Activated CD4-positive, alpha-beta T cell treated with anti-CD3 and anti-CD28 coated beads, Interleukin-2, amount 10 ng/mL, durations not matched to agents 7 days and 5 days (primary cell): Measurements from ENCODE around the gene PILRB. TPM values are rescaled to one million over a fixed set of nuclear protein-coding genes. Genes with fewer than 3 reads are reported as not detected.

Experiments
- CTCF ChIA-PET: fragments of 350-600 bp; sonication (Branson Sonifier 250); formaldehyde crosslinking; loops from one replicate; lab custom pipeline; 2021; ENCODE audit warnings: antibody characterized with exemption; lab: Charles Lee
- POLR2A ChIA-PET: fragments of 350-600 bp; sonication (Branson Sonifier 250); formaldehyde crosslinking; loops from one replicate; lab custom pipeline; 2021; ENCODE audit warnings: antibody characterized with exemption; lab: Charles Lee
- DNase-seq: peaks from one replicate; pipeline ENCODE4 v3.0.0-alpha.2; 2020
- H3K27ac Mint-ChIP-seq: one replicate; pipeline ENCODE4 v1.8.0; 2021; ENCODE audit warnings: mild to moderate bottlenecking, moderate library complexity, mixed read lengths
- H3K27me3 Mint-ChIP-seq: one replicate; pipeline ENCODE4 v1.8.0; 2021; ENCODE audit warnings: mixed read lengths
- H3K36me3 Mint-ChIP-seq: one replicate; pipeline ENCODE4 v1.8.0; 2021; ENCODE audit warnings: low read depth, mixed read lengths
- H3K4me1 Mint-ChIP-seq: one replicate; pipeline ENCODE4 v1.8.0; 2021; ENCODE audit warnings: mixed read lengths
- H3K4me3 Mint-ChIP-seq: one replicate; pipeline ENCODE4 v1.8.0; 2021; ENCODE audit warnings: mild to moderate bottlenecking, moderate library complexity, mixed read lengths
- H3K9me3 Mint-ChIP-seq: one replicate; pipeline ENCODE4 v1.8.0; 2021; ENCODE audit warnings: mixed read lengths
- total RNA-seq, 2 experiments: library from RNA; stranded (reverse); gene quantifications; one replicate each; pipeline ENCODE4 v1.2.3, GENCODE V29; 2021

Gene PILRB
- total RNA-seq, 2 experiments from 2014 or later: 50.6 to 56.2 TPM

DNA sequence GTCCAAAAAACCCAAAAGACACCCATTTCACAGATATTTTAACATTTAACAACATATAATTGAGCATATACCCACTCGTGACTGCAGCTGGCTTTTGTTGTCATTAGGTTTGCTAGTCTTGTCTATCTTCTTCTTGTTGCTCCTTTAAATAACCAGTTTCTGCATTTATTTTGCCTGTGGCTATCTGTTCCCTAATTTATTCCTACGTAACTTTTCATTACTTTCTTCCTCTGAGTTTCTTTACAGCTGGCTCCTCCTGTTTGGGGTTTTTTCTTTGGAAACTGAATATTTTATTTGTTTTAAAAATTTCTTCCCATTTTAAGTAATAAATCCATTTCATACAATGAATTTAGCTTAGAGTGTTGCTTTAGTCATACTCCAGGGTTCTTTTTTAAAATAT lies 29.8 kb downstream of the PILRB start:
- H3K4me3 Mint-ChIP-seq: no peak overlapping the region
- no peaks in the 10 kb centered on the region for H3K4me1 Mint-ChIP-seq
- ChIA-PET CTCF (interaction anchor here (1.3 to 1.4 kb wide), 2 partner anchors 20 to 255 kb away, joined by 3 to 4 read pairs; no protein-coding TSS in a partner anchor), POLR2A (no interaction called here)
- no peak for DNase-seq
- H3K9me3 Mint-ChIP-seq: no peaks in the 10 kb centered on the region
- H3K27me3 Mint-ChIP-seq: peaks cover 37% of the 10 kb centered on the region
- no peaks in the 10 kb centered on the region for H3K36me3 Mint-ChIP-seq
- no peak overlapping the region for H3K27ac Mint-ChIP-seq

- Mint-ChIP-seq H3K4me1 (no peaks in the 10 kb centered on the region), H3K27ac (no peak overlapping the region), H3K36me3 (no peaks in the 10 kb centered on the region), H3K4me3 (no peak overlapping the region), H3K9me3 (no peaks in the 10 kb centered on the region), H3K27me3 (peaks cover 40% of the 10 kb centered on the region)
- POLR2A ChIA-PET: no interaction called here
- CTCF ChIA-PET: interaction anchor here (0.6 to 1.4 kb wide), 2 partner anchors 23 to 56 kb away, joined by 3 read pairs; no protein-coding TSS in a partner anchor
- no peak for DNase-seq
These were observed 31.6 kb downstream of the PILRB start for GRCh38 chr7:100389437-100390088.

DNA sequence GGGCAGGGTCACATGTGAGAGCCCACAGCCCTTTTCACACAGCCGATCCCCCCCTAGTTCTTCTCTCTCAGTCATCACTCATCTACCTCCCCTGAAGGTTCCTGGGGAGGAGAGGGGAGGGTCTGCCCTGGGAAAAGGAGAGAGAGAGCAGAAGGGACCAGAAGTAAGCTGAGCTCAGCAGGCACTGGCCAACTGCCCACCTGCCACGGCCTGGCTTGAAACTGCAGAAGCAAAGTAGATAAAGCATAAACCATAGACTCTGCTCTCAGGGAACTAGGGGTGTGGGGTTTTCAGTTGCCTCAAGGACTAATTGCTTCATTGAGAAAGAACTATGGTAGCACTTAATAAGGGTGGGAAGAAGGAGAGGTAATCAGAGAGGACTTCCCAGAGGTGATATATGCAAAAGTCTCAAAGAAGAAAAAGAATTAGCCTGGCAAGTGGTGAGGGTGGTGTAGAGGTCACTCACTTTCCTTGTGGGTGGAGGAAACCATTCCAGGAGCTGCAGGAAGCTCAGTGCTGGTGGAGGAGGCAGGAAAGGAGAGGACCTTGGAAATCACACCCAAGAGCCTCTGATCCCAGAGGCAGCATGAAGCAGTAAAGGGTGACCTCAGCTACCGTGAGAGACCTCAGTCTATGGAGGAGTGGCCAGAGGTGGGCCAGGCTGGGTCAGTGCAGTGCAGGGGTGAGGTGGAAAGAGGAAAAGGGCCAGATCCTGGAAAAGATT lies 32.5 kb downstream of the PILRB start:
- POLR2A ChIA-PET: no interaction called here
- Mint-ChIP-seq H3K27ac (no peak overlapping the region), H3K4me1 (peaks cover under 1% of the 10 kb centered on the region)

DNA sequence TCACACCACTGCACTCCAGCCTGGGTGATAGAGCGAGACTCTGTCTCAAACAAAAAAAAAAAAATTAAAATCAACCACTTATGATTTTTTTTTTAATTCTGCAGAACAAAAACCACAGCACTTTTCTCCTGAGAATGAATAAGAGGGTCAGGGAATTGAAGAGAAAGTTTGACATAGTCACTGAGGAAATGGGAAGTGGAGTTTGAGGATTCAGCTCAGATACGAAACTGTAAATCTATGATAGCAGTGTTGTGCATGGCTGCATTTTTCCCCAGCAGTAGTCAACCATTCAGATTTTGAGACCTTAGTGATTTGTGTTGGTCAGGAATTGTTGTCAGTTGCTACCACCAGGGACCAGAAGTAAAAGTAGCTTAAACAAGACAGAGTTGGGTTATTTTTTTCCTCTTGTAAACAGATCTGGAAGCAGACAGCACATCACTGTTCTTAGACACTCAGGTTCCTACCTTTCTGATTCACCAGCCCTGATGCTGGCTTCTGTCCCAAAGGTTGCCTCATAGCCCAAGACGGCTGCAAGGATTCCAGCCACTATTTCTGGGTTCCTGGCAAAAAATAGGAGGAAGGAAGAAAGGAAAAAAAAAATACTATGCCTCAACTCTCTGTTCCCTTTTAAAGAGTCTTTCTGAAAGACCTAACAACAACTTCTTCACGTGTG lies 35.5 kb downstream of the PILRB start:
- Mint-ChIP-seq H3K27me3 (peaks cover 38% of the 10 kb centered on the region), H3K9me3 (no peaks in the 10 kb centered on the region), H3K36me3 (no peaks in the 10 kb centered on the region), H3K4me3 (no peak overlapping the region), H3K4me1 (peaks cover 24% of the 10 kb centered on the region), H3K27ac (no peak overlapping the region)
- ChIA-PET POLR2A (no interaction called here), CTCF (interaction anchor here (1.1 kb wide), 1 partner anchor 48 kb away, joined by 3 read pairs; no protein-coding TSS in a partner anchor)
- no peak for DNase-seq

More for the DNA sequence above, 32.5 kb downstream of the PILRB start:
- H3K4me3 Mint-ChIP-seq: no peak overlapping the region
- no peak for DNase-seq
- H3K36me3 Mint-ChIP-seq: no peaks in the 10 kb centered on the region
- CTCF ChIA-PET: interaction anchor here (0.6 kb wide), 1 partner anchor 759 kb away, joined by 3 read pairs; no protein-coding TSS in a partner anchor
- H3K27me3 Mint-ChIP-seq: peaks cover 37% of the 10 kb centered on the region
- H3K9me3 Mint-ChIP-seq: no peaks in the 10 kb centered on the region

DNA sequence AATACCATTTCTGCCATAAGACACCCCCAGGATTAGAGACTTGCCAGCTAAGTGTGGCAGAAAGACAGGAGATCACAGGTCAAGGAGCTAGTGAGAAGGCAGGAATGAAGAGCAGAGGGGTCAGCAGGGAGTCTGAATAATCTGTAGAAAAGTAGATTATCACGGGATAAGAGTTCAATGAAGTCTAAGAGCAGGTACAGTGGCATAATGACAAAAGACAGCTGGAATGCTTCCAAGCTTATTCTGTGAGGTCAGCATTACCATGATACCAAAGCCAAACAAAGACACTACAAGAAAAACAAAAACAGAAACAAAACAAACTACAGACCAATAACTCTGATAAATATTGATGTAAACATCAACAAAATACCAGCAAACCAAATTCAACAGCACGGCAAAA lies 36.2 kb downstream of the PILRB start:
- ChIA-PET CTCF (interaction anchor here (1.1 kb wide), 1 partner anchor 49 kb away, joined by 3 read pairs; no protein-coding TSS in a partner anchor), POLR2A (no interaction called here)
- no peaks in the 10 kb centered on the region for H3K36me3 Mint-ChIP-seq
- H3K27me3 Mint-ChIP-seq: peaks cover 38% of the 10 kb centered on the region
- H3K4me1 Mint-ChIP-seq: peaks cover 27% of the 10 kb centered on the region
- no peaks in the 10 kb centered on the region for H3K9me3 Mint-ChIP-seq
- no peak overlapping the region for H3K27ac Mint-ChIP-seq
- no peak overlapping the region for H3K4me3 Mint-ChIP-seq
- DNase-seq: no peak

GRCh38 chr7:100396421-100396982 lies 38.6 kb downstream of the PILRB start:
- Mint-ChIP-seq H3K4me1 (peaks cover 27% of the 10 kb centered on the region), H3K27me3 (peaks cover 30% of the 10 kb centered on the region), H3K36me3 (no peaks in the 10 kb centered on the region), H3K9me3 (no peaks in the 10 kb centered on the region), H3K4me3 (peak overlapping the region; percentile 58), H3K27ac (peak overlapping the region; percentile 92)
- CTCF ChIA-PET: no interaction called here
- POLR2A ChIA-PET: no interaction called here
- peak; percentile 75 for DNase-seq

DNA sequence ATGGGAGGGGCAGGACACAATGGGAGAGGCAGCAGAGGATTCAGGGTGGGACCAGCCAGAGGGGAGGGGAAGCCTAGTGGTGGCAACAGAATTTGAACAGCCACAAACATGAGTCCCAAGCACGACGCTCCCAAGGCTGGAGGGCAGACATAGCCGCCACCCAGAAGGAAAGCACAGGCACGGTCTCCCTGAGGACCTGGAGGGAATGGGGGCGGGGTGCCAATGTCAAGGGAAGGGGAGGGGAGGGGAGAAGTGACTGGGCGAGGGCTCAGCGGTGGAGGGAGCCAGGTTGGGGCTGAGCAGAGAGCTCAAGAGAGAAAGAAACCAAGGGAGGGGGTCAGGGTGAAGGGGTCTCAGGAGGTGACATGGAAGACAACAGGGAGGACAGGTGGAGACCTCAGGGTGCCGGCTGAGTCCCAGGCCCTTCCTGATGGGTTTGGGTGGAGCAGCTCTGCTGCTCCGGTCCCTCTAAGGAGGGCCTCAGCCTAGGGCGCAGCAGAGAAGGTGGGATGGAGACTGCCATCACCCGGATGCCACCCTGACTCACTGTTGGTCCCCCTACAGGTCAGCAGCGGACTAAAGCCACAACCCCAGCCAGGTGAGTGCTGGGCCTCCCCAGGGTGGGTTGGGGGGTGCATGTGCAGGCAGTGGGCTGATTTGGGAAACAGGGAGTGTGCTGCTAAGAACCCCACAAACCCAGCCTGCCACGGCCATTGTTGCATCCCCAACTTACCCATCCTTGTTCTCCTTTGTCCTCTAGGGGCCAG lies 39.6 kb downstream of the PILRB start:
- peaks cover 27% of the 10 kb centered on the region for H3K4me1 Mint-ChIP-seq
- peak overlapping the region; percentile 92 for H3K27ac Mint-ChIP-seq
- no peaks in the 10 kb centered on the region for H3K9me3 Mint-ChIP-seq
- ChIA-PET POLR2A (interaction anchor here (1.2 kb wide), 1 partner anchor 31 kb away, joined by 5 read pairs; the partner anchor contains the start of gene ZCWPW1), CTCF (interaction anchor here (0.6 kb wide), 1 partner anchor 62 kb away, joined by 3 read pairs; no protein-coding TSS in a partner anchor)
- H3K27me3 Mint-ChIP-seq: peaks cover 24% of the 10 kb centered on the region
- DNase-seq: no peak
- no peaks in the 10 kb centered on the region for H3K36me3 Mint-ChIP-seq
- H3K4me3 Mint-ChIP-seq: no peak overlapping the region

DNA sequence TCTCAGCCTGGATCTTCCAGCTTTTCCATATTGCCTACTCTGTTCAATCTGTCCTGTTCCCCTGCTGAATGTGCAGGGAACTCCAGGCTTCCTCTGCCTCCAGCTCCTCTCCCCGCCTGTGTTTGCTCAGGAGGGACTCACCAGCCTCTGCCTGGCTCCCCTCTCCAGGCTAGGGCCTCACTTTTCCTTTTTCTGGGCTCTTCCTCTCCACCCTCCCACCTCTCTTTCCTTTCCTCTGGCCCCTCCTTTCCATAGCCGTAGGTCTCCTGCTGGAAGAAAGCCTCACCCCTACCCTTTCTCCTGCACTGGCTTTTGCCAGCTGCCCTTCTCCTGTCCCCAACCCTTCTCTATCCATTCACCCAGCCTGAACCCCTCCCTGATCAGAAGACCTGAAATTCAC lies 40.3 kb downstream of the PILRB start:
- Mint-ChIP-seq H3K27ac (peak overlapping the region; percentile 5), H3K4me3 (no peak overlapping the region), H3K36me3 (no peaks in the 10 kb centered on the region), H3K27me3 (peaks cover 21% of the 10 kb centered on the region), H3K4me1 (peaks cover 27% of the 10 kb centered on the region), H3K9me3 (no peaks in the 10 kb centered on the region)
- DNase-seq: no peak
- ChIA-PET CTCF (no interaction called here), POLR2A (interaction anchor here (1.2 kb wide), 1 partner anchor 31 kb away, joined by 5 read pairs; the partner anchor contains the start of gene ZCWPW1)

DNA sequence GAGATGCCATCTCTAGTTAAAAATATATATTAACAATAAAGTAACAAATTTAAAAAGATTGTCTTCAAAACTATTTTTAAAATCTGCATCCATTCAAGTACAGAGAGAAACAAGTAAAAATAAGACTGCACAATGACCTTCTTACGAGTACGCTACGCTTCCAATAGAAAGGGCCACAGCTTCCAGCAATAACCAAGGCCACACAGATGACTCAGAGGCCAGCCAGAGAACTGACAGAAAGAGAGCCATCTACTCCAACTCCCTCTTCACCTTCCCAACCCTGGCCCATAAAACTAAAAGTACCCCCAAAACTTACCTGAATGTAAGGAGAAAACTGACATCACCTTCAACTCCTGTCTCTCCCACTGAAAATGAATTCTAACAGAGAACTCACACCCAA lies 42.1 kb downstream of the PILRB start:
- no peak overlapping the region for H3K27ac Mint-ChIP-seq
- no peak overlapping the region for H3K4me3 Mint-ChIP-seq
- ChIA-PET CTCF (interaction anchor here (1.1 kb wide), 1 partner anchor 77 kb away, joined by 4 read pairs; no protein-coding TSS in a partner anchor), POLR2A (interaction anchor here (0.6 kb wide), 1 partner anchor 58 kb away, joined by 4 read pairs; no protein-coding TSS in a partner anchor)
- DNase-seq: no peak
- H3K9me3 Mint-ChIP-seq: no peaks in the 10 kb centered on the region
- H3K4me1 Mint-ChIP-seq: peaks cover 27% of the 10 kb centered on the region
- H3K36me3 Mint-ChIP-seq: no peaks in the 10 kb centered on the region
- H3K27me3 Mint-ChIP-seq: peaks cover 19% of the 10 kb centered on the region

GRCh38 chr7:100400656-100401055 lies 42.7 kb downstream of the PILRB start:
- Mint-ChIP-seq H3K27me3 (peaks cover 20% of the 10 kb centered on the region), H3K9me3 (no peaks in the 10 kb centered on the region), H3K27ac (no peak overlapping the region), H3K36me3 (no peaks in the 10 kb centered on the region), H3K4me1 (peaks cover 25% of the 10 kb centered on the region), H3K4me3 (no peak overlapping the region)
- POLR2A ChIA-PET: no interaction called here
- DNase-seq: peak; percentile 13
- CTCF ChIA-PET: no interaction called here

DNA sequence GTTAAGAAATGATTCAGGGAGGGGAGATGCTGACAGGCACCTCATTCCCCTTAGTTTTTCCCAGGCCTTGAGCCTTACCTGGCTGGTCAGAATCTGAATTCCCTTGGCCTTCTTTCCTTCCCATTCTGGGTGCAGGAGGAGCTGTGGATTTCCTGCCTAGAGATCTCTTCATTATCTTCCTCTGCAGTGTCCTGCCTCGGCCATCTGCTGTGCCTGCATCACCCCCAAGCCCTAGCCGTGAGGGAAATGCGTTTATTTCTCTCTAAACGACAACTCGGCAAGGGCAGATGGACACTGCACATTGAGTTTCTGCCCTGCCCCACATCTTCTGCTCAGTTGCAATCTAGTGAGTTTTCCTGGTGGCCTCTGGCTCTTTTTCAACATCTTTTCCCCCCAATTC lies 43.9 kb downstream of the PILRB start:
- H3K27ac Mint-ChIP-seq: no peak overlapping the region
- H3K4me1 Mint-ChIP-seq: peaks cover 16% of the 10 kb centered on the region
- H3K4me3 Mint-ChIP-seq: no peak overlapping the region
- ChIA-PET CTCF (interaction anchor here (0.9 to 1.1 kb wide), 2 partner anchors 11 to 269 kb away, joined by 3 read pairs; no protein-coding TSS in a partner anchor), POLR2A (no interaction called here)
- peaks cover 20% of the 10 kb centered on the region for H3K27me3 Mint-ChIP-seq
- no peaks in the 10 kb centered on the region for H3K36me3 Mint-ChIP-seq
- H3K9me3 Mint-ChIP-seq: no peaks in the 10 kb centered on the region
- DNase-seq: no peak
